ACC112 (cell line): Measurements from ENCODE around the gene PANK1.

Source experiments
- H2AFZ ChIP-seq: fragments of 200-600 bp; sonication (generic); one replicate; pipeline ENCODE4 v1.6.0; 2017; ENCODE audit warnings: antibody characterized with exemption, low read length; ENCODE audit not compliant: unreplicated experiment
- H3K27ac ChIP-seq: fragments of 200-600 bp; sonication (generic); 2 replicates; pipeline ENCODE4 v1.5.1; 2014; ENCODE audit warnings: low read depth, mild to moderate bottlenecking, antibody characterized with exemption, low read length, moderate library complexity
- H3K27me3 ChIP-seq: fragments of 200-600 bp; sonication (generic); 2 replicates; pipeline ENCODE4 v1.6.1; 2014; ENCODE audit warnings: mild to moderate bottlenecking, antibody characterized with exemption, low read length, moderate library complexity, mixed read lengths; ENCODE audit not compliant: insufficient read depth
- H3K36me3 ChIP-seq: fragments of 200-600 bp; sonication (generic); 2 replicates; pipeline ENCODE4 v1.6.1; 2016; ENCODE audit warnings: mild to moderate bottlenecking, antibody characterized with exemption, low read length, moderate library complexity, mixed read lengths; ENCODE audit not compliant: insufficient read depth
- H3K4me1 ChIP-seq: fragments of 200-600 bp; sonication (generic); one replicate; pipeline ENCODE4 v1.6.1; 2016; ENCODE audit warnings: low read length, mixed read lengths; ENCODE audit not compliant: insufficient read depth, unreplicated experiment, control insufficient read depth
- H3K4me3 ChIP-seq: fragments of 200-600 bp; sonication (generic); 2 replicates; pipeline ENCODE4 v1.5.1; 2014; ENCODE audit warnings: mild to moderate bottlenecking, low read depth, low read length
- H3K79me2 ChIP-seq: fragments of 200-600 bp; sonication (generic); one replicate; pipeline ENCODE4 v1.6.0; 2016; ENCODE audit warnings: low read length; ENCODE audit not compliant: control insufficient read depth, unreplicated experiment, insufficient read depth

PANK1 gene

GRCh38 chr10:89593043-89593442 is 52.0 kb downstream of the PANK1 start:
- H2AFZ ChIP-seq: no peak overlapping the region
- no peak overlapping the region for H3K4me3 ChIP-seq
- H3K36me3 ChIP-seq: peaks cover 5% of the 10 kb centered on the region; the same call in 1 of the 2 replicates
- H3K4me1 ChIP-seq: peaks cover 32% of the 10 kb centered on the region
- H3K27me3 ChIP-seq: no peaks in the 10 kb centered on the region
- no peak overlapping the region for H3K27ac ChIP-seq
- H3K79me2 ChIP-seq: no peaks in the 10 kb centered on the region

DNA sequence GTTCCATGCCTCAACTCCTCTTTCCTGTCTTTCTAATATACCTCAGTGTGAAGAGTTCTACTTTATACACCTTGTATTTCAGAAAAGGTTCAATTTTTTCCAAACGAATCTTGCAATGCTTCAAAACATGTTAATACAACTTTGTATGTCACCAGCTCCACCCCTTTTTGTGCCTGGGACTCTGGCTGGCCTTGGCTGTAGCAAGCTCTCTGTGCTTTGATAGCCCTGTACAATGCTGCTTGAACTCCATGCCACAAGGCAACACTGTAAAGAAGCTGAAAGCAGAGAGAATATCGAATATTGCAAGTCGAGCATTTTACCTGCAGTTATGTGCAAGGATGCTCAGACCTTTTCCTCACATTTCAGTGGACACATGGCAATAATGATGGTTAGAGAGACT is 52.5 kb downstream of the PANK1 start:
- Histone ChIP-seq H3K27me3 (no peaks in the 10 kb centered on the region), H3K79me2 (no peaks in the 10 kb centered on the region), H3K4me3 (no peak overlapping the region)

GRCh38 chr10:89591796-89592271 is 53.2 kb downstream of the PANK1 start:
- Histone ChIP-seq H3K27ac (peak overlapping the region; percentile 69), H3K4me3 (peak overlapping the region; percentile 49; the same call in 1 of the 2 replicates), H3K36me3 (peaks cover 8% of the 10 kb centered on the region; the same call in 1 of the 2 replicates), H3K79me2 (no peaks in the 10 kb centered on the region), H2AFZ (no peak overlapping the region), H3K27me3 (no peaks in the 10 kb centered on the region), H3K4me1 (peaks cover 32% of the 10 kb centered on the region)

More for the DNA sequence above, 52.5 kb downstream of the PANK1 start:
- Histone ChIP-seq H3K36me3 (peaks cover 8% of the 10 kb centered on the region; the same call in 1 of the 2 replicates), H2AFZ (no peak overlapping the region), H3K27ac (no peak overlapping the region), H3K4me1 (peaks cover 32% of the 10 kb centered on the region)

GRCh38 chr10:89591111-89591795 is 53.8 kb downstream of the PANK1 start:
- Histone ChIP-seq H3K79me2 (no peaks in the 10 kb centered on the region), H2AFZ (no peak overlapping the region), H3K27ac (peak overlapping the region; percentile 69), H3K36me3 (peaks cover 8% of the 10 kb centered on the region; the same call in 1 of the 2 replicates), H3K4me3 (peak overlapping the region; percentile 49; the same call in 1 of the 2 replicates), H3K4me1 (peaks cover 32% of the 10 kb centered on the region), H3K27me3 (no peaks in the 10 kb centered on the region)

DNA sequence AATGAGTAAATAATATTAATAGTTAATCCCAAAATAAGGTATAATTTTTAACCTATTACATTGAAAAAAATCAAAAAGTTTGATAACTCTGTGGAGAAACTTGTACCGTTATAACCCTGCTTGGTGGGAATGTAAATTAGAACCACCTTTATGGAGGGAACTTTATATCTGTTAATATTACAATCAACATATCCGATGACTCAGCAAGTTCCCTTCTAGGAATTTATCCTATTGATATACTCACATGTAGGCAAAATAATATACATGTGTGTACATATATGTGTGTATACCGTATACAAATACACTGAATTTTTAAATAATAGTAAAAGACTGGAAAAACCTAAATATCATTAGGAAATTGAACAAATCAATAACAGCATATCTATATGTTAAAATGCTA is 54.7 kb downstream of the PANK1 start:
- Histone ChIP-seq H3K79me2 (no peaks in the 10 kb centered on the region), H3K36me3 (peaks cover 8% of the 10 kb centered on the region; the same call in 1 of the 2 replicates)

GRCh38 chr10:89589101-89589720 is 55.8 kb downstream of the PANK1 start:
- no peaks in the 10 kb centered on the region for H3K27me3 ChIP-seq
- no peak overlapping the region for H3K27ac ChIP-seq
- peaks cover 32% of the 10 kb centered on the region for H3K4me1 ChIP-seq
- H3K36me3 ChIP-seq: peaks cover 8% of the 10 kb centered on the region; the same call in 1 of the 2 replicates
- no peaks in the 10 kb centered on the region for H3K79me2 ChIP-seq
- H2AFZ ChIP-seq: no peak overlapping the region
- H3K4me3 ChIP-seq: no peak overlapping the region

More for the DNA sequence above, 54.7 kb downstream of the PANK1 start:
- H3K4me1 ChIP-seq: peaks cover 32% of the 10 kb centered on the region
- H3K27me3 ChIP-seq: no peaks in the 10 kb centered on the region
- H3K4me3 ChIP-seq: no peak overlapping the region
- no peak overlapping the region for H3K27ac ChIP-seq
- no peak overlapping the region for H2AFZ ChIP-seq

GRCh38 chr10:89588671-89589070 is 56.4 kb downstream of the PANK1 start:
- no peak overlapping the region for H3K4me3 ChIP-seq
- no peaks in the 10 kb centered on the region for H3K79me2 ChIP-seq
- peaks cover 8% of the 10 kb centered on the region; the same call in 1 of the 2 replicates for H3K36me3 ChIP-seq

DNA sequence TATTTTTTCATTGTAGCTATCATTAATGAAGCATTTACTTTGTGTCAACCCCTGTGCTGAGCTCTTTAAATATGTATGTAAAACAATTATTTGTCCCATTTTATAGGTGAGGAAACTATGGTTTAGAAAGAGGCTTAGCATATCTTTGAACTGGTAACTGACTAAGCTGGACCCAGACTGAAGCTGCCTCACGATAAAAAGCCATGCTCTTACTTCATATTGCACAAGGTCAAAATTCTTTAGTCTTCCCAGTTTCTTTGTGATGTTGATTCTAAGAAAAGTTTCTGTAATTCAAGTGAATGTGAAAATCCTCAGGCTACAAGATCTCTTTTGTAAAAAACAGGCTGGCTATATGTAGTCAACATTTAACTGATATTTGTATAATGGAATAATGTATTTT is 63.0 kb downstream of the PANK1 start:
- no peaks in the 10 kb centered on the region for H3K4me1 ChIP-seq
- H3K27ac ChIP-seq: no peak overlapping the region
- no peak overlapping the region for H3K4me3 ChIP-seq

More at GRCh38 chr10:89588671-89589070, 56.4 kb downstream of the PANK1 start:
- Histone ChIP-seq H3K27me3 (no peaks in the 10 kb centered on the region), H3K27ac (no peak overlapping the region), H3K4me1 (peaks cover 32% of the 10 kb centered on the region), H2AFZ (no peak overlapping the region)

GRCh38 chr10:89580243-89580642 is 64.8 kb downstream of the PANK1 start:
- no peaks in the 10 kb centered on the region for H3K27me3 ChIP-seq
- no peaks in the 10 kb centered on the region for H3K79me2 ChIP-seq
- H2AFZ ChIP-seq: no peak overlapping the region
- no peak overlapping the region for H3K4me3 ChIP-seq
- H3K4me1 ChIP-seq: peaks cover 2% of the 10 kb centered on the region
- no peak overlapping the region for H3K27ac ChIP-seq
- no peaks in the 10 kb centered on the region for H3K36me3 ChIP-seq

More for the DNA sequence above, 63.0 kb downstream of the PANK1 start:
- Histone ChIP-seq H3K79me2 (no peaks in the 10 kb centered on the region), H3K36me3 (no peaks in the 10 kb centered on the region), H2AFZ (no peak overlapping the region), H3K27me3 (no peaks in the 10 kb centered on the region)

- Histone ChIP-seq H3K36me3 (no peaks in the 10 kb centered on the region), H3K79me2 (no peaks in the 10 kb centered on the region), H2AFZ (no peak overlapping the region), H3K27ac (no peak overlapping the region), H3K4me1 (peaks cover 13% of the 10 kb centered on the region), H3K4me3 (no peak overlapping the region), H3K27me3 (no peaks in the 10 kb centered on the region)
These were observed 68.3 kb downstream of the PANK1 start for GRCh38 chr10:89576696-89577095.
